AG09309 (cell line): Measurements from ENCODE around the gene HOXA11.
A peak's percentile ranks its signal among the peaks of the same experiment; 100 is the strongest.

Experiments
- DNase-seq: peaks from one replicate; pipeline ENCODE4 v3.0.0-alpha.2; 2010; ENCODE audit warnings: low read depth
- H3K4me3 ChIP-seq: 2 replicates; pipeline ENCODE4 v1.5.1; 2011; ENCODE audit warnings: mild to moderate bottlenecking, low read depth, low read length, moderate library complexity; ENCODE audit not compliant: control insufficient read depth
- TF ChIP-seq, protein P1 (sequence below): IDR thresholded peaks from 2 replicates; pipeline ENCODE4 v1.5.1; 2011; ENCODE audit warnings: mild to moderate bottlenecking, low read depth, low read length, inconsistent platforms; ENCODE audit not compliant: insufficient read depth, control insufficient read depth; ENCODE audit errors: missing control alignments

The HOXA11 gene

GRCh38 chr7:27163288-27164044, 21.6 kb downstream of the HOXA11 start:
- peak overlapping the region; percentile 87 for H3K4me3 ChIP-seq

DNA sequence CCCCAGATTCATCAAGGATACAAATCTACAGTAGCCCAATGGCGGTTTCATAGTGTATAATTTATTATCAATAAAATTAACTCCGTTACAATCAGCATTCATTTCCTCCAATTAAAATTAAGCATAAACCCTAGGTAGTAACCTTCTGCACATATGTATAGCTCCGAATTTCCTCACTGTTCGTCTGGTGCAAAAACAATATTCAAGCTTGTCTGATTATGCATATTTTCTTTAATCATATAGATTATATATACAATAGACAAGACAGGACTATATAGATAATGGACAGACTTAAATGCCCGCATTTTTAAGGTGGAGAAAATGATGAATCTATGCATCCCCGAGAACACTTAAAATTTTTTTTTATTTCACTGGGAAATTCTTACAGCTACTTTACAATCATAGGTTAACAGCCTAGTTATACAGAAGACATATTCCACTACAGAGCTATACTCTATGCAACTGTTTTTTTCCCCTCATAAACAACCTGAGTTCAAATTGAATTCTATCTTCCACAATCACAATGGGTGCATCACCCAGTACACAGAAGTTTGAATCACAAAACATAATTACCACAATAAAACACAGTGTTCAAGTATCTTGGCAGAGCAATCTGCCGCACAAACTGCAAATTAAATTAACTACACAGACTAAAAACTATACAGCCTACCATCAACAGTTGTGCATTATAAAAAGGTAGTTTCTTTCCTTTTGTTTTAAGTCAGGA, 22.3 kb downstream of the HOXA11 start:
- H3K4me3 ChIP-seq, result peak overlapping the region; percentile 87
- no peak for DNase-seq

More at GRCh38 chr7:27163288-27164044, 21.6 kb downstream of the HOXA11 start:
- TF ChIP-seq, protein P1, sequence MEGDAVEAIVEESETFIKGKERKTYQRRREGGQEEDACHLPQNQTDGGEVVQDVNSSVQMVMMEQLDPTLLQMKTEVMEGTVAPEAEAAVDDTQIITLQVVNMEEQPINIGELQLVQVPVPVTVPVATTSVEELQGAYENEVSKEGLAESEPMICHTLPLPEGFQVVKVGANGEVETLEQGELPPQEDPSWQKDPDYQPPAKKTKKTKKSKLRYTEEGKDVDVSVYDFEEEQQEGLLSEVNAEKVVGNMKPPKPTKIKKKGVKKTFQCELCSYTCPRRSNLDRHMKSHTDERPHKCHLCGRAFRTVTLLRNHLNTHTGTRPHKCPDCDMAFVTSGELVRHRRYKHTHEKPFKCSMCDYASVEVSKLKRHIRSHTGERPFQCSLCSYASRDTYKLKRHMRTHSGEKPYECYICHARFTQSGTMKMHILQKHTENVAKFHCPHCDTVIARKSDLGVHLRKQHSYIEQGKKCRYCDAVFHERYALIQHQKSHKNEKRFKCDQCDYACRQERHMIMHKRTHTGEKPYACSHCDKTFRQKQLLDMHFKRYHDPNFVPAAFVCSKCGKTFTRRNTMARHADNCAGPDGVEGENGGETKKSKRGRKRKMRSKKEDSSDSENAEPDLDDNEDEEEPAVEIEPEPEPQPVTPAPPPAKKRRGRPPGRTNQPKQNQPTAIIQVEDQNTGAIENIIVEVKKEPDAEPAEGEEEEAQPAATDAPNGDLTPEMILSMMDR, result no peak
- DNase-seq, result no peak

GRCh38 chr7:27161721-27162560, 23.1 kb downstream of the HOXA11 start:
- TF ChIP-seq, protein P1, result no peak
- DNase-seq, result no peak
- peak overlapping the region; percentile 87 for H3K4me3 ChIP-seq

More for the DNA sequence above, 22.3 kb downstream of the HOXA11 start:
- TF ChIP-seq, protein P1, result no peak

- TF ChIP-seq, protein P1, result no peak
- H3K4me3 ChIP-seq, result peak overlapping the region; percentile 87
- DNase-seq, result no peak
Measured at GRCh38 chr7:27161214-27161720, 23.8 kb downstream of the HOXA11 start.

DNA sequence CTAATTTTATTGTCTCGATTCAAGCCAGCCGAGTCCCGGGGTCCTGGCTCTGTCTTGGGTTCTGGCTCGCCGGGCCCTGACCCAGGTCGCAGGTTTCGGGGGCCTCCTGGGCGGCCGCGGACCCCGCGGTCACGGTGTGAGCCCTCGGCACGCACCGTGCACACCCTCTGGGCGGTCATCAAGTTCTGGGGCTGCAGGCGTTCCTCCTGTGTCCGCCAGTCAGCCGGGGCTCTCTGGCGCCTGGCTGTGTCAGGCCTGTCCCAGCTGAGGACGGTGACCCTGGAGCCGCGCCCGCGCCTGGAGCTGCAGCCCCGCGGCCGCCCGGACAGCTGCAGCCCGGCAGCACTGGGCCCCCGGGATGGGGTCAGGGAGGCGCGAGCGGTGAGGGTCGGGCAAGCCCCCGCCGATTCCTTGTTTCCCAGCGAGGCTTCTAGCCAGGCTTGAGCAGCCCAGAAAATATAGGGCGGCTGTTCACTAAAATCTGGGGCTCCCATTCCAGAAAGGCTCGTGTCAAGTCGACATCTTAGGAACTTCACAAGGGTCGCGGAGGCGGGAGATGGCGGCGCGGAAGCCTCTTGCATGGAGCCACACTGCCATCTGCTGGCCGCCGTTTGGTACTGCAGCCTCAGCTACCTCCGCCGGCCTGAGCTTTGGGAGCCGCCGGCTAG, 24.4 kb downstream of the HOXA11 start:
- no peak for DNase-seq
- TF ChIP-seq, protein P1, result peak; percentile 97

More for the DNA sequence above, 24.4 kb downstream of the HOXA11 start:
- peak overlapping the region; percentile 87 for H3K4me3 ChIP-seq
